ENCODE data around the gene HCN4. TPM values are rescaled to one million over a fixed set of nuclear protein-coding genes. Genes with fewer than 3 reads are reported as not detected.

HCN4 gene
- total and polyA plus RNA-seq, 2 of the 8 experiments (the other 6 are each of a cell fraction or from before 2014, with no cell fraction given): 3.7 to 8.5 TPM

DNA sequence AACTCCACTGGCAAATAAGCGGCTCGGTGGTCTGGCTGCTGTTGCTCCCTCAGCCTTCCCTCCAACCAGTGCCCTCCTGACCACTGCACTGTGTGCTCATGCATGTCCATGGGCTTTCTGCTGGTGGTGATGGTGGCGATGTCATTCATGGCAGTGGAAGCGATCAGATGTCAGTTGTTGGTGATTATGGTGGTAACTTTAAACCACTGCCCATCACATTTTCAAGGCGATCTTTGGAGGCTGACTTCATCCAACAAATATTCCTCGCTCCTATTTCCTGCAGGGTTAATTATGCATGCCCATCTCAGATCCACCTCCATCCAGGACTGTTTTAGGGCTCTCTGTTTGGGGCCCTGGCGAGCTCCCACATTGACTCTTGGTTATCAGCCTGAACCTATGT, 13.4 kb upstream of the HCN4 start:
- H2BK120ac ChIP-seq (replicated peaks; ENCODE audit: low read depth, low read length): no peak overlapping the region
- WGBS, 2 experiments (ENCODE audit: extremely low coverage in 1 of 2, insufficient coverage in 1 of 2, insufficient read length in 1 of 2, insufficient replicate concordance in 2 of 2, low coverage in 1 of 2, low lambda C conversion rate in 2 of 2, missing lambda C conversion rate in 1 of 2): 90% methylated on average over 7 of the region's 7 CpGs; no CpG with 5 or more reads in 1 of the 2 experiments
- FAIRE-seq (no peak), DNase-seq (ENCODE audit: low read depth in 1 of 2, low spot score in 2 of 2) (no peak)
- peaks cover 0 to 12% (median 5%) of the 10 kb centered on the region in 4 experiments; a peak in 5 of 7 replicates for H3K4me1 ChIP-seq (replicated peaks in 1 of 4; ENCODE audit: control insufficient read depth in 3 of 4, insufficient read depth in 4 of 4, low read length in 3 of 4)
- H3K79me2 ChIP-seq (ENCODE audit: control insufficient read depth in 1 of 2, insufficient read depth in 2 of 2, low read length in 2 of 2): no peaks in the 10 kb centered on the region
- no peak overlapping the region for H4K91ac ChIP-seq (replicated peaks; ENCODE audit: insufficient read length, low read length)
- CTCF ChIA-PET (ENCODE audit: partially characterized antibody): no interaction called here
- H3K36me3 ChIP-seq (ENCODE audit: control insufficient read depth in 2 of 4, insufficient read depth in 4 of 4, low read length in 3 of 4): no peaks in the 10 kb centered on the region
- no peak overlapping the region for H4K8ac ChIP-seq (ENCODE audit: extremely low read depth, insufficient read depth, low read length)
- H2AFZ ChIP-seq (ENCODE audit: low read length): no peak overlapping the region
- no peak overlapping the region for H3K14ac ChIP-seq (ENCODE audit: insufficient read length)
- H3K79me1 ChIP-seq (ENCODE audit: low read depth, low read length): no peaks in the 10 kb centered on the region
- H3K18ac ChIP-seq (ENCODE audit: extremely low read depth, low read length): no peak overlapping the region
- no peak overlapping the region for H2BK15ac ChIP-seq (ENCODE audit: low read length)
- no peak overlapping the region for H2BK5ac ChIP-seq (ENCODE audit: low read depth, low read length)
- H3K4ac ChIP-seq (replicated peaks; ENCODE audit: insufficient read length, low read depth, low read length): no peak overlapping the region
- H3K27ac ChIP-seq (ENCODE audit: low read depth, low read length): no peak overlapping the region
- no peak overlapping the region for H2BK12ac ChIP-seq (ENCODE audit: low read depth, low read length)
- no peak for TF ChIP-seq RXRA (IDR thresholded peaks at IDR 0.05; ENCODE audit: insufficient read depth, low read depth, low read length)
- no peak for TF ChIP-seq HDAC6 (IDR thresholded peaks at IDR 0.05; ENCODE audit: low read depth, low read length)
- TF ChIP-seq, protein P1, sequence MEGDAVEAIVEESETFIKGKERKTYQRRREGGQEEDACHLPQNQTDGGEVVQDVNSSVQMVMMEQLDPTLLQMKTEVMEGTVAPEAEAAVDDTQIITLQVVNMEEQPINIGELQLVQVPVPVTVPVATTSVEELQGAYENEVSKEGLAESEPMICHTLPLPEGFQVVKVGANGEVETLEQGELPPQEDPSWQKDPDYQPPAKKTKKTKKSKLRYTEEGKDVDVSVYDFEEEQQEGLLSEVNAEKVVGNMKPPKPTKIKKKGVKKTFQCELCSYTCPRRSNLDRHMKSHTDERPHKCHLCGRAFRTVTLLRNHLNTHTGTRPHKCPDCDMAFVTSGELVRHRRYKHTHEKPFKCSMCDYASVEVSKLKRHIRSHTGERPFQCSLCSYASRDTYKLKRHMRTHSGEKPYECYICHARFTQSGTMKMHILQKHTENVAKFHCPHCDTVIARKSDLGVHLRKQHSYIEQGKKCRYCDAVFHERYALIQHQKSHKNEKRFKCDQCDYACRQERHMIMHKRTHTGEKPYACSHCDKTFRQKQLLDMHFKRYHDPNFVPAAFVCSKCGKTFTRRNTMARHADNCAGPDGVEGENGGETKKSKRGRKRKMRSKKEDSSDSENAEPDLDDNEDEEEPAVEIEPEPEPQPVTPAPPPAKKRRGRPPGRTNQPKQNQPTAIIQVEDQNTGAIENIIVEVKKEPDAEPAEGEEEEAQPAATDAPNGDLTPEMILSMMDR (IDR thresholded peaks at IDR 0.05; ENCODE audit: control extremely low read depth in 1 of 3, insufficient read depth in 1 of 3, low read depth in 1 of 3, low read length in 3 of 3): no peak
- no peak for TF ChIP-seq NANOG (IDR thresholded peaks at IDR 0.05; ENCODE audit: insufficient read depth, low read depth, low read length, poor library complexity, severe bottlenecking)
- H4K5ac ChIP-seq (ENCODE audit: insufficient read length, low read depth, low read length): no peak overlapping the region
- H3K56ac ChIP-seq (replicated peaks; ENCODE audit: insufficient read length, low read depth, low read length): no peak overlapping the region
- no peak overlapping the region for H3K23ac ChIP-seq (ENCODE audit: insufficient read length)
- no peak overlapping the region for H3K9ac ChIP-seq (replicated peaks in 1 of 4; ENCODE audit: extremely low read depth in 1 of 4, low read depth in 3 of 4, low read length in 3 of 4)
- no peaks in the 10 kb centered on the region for H3K23me2 ChIP-seq (ENCODE audit: low read depth, low read length)
- H3K4me3 ChIP-seq (ENCODE audit: extremely low read depth in 1 of 4, insufficient read depth in 2 of 4, low read depth in 3 of 4, low read length in 4 of 4): no peak overlapping the region
- POLR2A ChIA-PET (ENCODE audit: partially characterized antibody): no interaction called here
- H3K9me3 ChIP-seq (ENCODE audit: insufficient read depth in 2 of 2, low read depth in 1 of 2, low read length in 1 of 2): peaks cover 3 to 11% of the 10 kb centered on the region in 2 experiments; a peak in 1 of 4 replicates
- no peaks in the 10 kb centered on the region for H4K20me1 ChIP-seq (replicated peaks in 1 of 2; ENCODE audit: control insufficient read depth in 1 of 2, insufficient read depth in 2 of 2, low read length in 2 of 2)
- no peak overlapping the region for H3K4me2 ChIP-seq (ENCODE audit: insufficient read depth in 1 of 2, low read depth in 2 of 2, low read length in 2 of 2)
- H3K27me3 ChIP-seq (replicated peaks in 1 of 4; ENCODE audit: control insufficient read depth in 3 of 4, extremely low read depth in 1 of 4, insufficient read depth in 3 of 4, low read length in 3 of 4): no peaks in the 10 kb centered on the region; a peak in 1 of 7 replicates
- H2AK5ac ChIP-seq (ENCODE audit: low read depth, low read length): no peak overlapping the region
- H2BK20ac ChIP-seq (ENCODE audit: low read length): no peak overlapping the region
